AG08395 (cell line): ENCODE measurements around the gene CFAP299.
"Not testable (repeated sequence)": the region's sequence is repeated elsewhere in the genome, so short reads cannot be mapped to it uniquely, and the experiment has no call there.

Source experiments
- DNase-seq: peaks from one replicate; pipeline ENCODE4 v3.0.0; 2012; ENCODE audit warnings: mixed read lengths, low spot score

CFAP299 gene

DNA sequence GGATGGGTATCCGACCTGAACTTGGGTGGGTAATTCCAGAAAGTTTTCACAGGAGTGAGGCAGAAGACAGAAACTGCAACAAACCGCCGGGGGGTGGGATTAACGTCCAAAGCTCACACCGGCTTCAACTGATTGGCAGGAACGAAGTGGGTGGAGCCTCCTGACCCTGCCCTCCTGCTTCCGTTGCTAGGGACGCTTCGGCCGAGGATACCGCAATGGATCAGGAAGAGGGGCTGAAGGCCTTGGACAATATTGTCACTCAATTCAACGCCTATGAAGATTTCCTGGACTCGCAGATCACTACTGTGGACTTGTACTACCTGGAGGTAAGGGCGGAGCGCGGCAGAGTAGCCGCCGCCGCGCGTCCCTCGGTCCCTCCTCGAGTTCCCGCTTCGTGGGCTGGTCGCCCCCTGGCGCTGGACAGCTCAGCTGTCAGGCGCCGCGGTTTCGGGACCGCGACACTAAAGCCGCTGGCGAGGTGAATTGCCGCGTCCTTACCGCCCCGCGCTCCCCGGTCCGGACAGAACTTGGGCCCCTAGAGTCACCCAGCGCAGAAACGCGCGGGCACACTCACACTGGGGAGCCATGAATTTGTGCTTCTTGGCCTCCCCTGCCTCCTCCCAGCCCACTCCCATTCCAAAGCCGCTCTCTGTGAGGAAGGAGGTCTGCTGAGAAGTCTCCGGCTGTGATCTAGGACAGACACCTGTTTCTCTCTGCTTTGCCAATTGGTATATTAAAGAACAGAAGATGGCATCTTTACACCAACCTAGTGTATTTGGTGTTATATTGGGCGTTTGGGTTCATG lies at the start of gene CFAP299:
TSS of gene CFAP299 (plus strand) at position 177 of the 805 bp plus-strand sequence.
- peak; percentile 96 for DNase-seq

DNA sequence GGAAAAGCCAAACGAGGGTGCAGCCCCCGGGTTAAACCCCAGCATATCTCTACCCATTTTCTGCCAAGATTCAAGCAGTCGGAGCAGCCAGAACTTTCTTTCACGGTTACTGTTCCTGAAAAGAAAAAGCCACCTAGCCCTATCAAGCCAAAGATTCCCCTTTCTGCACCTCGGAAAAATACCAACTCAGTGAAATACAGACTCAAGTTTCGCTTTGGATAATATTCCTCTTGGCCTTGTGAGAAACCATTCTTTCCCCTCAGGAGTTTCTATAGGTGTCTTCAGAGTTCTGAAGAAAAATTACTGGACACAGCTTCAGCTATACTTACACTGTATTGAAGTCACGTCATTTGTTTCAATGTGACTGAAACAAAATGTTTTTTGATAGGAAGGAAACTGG lies 49.1 kb upstream of the CFAP299 start:
- DNase-seq: no peak

DNA sequence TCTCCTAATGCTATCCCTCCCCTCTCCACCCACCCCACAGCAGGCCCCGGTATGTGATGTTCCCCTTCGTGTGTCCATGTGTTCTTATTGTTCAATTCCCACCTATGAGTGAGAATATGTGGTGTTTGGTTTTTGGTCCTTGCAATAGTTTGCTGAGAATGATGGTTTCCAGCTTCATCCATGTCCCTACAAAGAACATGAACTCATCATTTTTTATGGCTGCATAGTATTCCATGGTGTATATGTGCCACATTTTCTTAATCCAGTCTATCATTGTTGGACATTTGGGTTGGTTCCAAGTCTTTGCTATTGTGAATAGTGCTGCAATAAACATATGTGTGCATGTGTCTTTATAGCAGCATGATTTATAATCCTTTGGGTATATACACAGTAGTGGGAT lies 44.9 kb upstream of the CFAP299 start:
- not testable (repeated sequence) for DNase-seq

DNA sequence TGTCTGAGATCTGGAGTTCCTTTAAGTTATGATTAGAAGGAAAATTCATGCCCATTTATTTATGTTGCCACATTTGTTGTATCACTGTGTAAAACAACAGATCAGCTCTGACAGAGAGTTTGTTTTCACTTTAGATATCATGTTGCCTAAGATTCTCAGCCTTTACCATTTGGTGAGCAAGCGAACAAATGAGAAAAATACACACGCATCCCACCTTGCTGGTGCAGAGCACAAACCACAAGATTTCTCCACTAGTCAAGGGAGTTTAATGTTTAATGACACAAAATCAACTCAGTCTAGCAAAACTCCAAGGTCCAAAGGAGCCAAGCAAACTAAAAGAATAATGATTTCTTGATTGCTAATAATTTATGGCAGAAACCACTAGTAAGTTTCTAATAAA lies 41.3 kb upstream of the CFAP299 start:
- no peak for DNase-seq

DNA sequence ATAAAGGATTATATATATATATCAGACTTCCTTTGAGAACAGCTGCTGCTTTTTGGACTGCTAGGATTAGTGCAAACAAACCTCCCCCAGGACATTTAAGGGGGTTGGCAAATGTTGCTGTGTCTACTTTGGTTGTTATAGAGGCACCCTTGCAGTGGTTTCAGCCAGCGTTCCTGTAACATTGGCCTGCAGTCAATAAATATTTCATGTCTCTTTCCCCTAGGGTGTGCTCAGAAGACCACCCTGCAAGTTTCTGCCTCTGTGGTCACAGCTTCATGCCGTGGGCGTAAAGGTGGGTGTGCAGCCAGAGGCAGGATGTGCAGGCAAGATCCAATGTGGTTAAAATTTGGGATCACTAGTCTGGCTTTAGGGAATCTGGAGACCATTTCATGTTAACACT lies 40.2 kb upstream of the CFAP299 start:
- DNase-seq: no peak

DNA sequence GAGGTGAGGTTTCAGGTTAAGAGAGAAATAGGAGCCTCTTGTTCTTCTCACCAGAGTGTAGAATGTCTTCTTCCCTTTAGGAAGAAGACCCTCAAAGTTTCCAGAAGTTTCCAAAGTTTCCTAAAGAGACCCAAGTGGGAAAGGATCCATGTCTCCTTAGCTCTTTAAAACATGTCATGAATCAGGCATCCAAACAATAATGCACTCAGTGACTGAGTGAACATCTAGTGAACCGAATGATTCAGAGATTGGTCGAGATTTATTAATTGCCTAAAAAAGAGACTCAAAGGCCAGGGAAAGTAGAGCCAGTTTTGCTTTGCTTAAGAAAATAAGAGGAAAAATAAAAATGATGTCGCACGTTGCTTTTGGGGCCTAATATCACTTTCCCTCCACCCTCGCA lies 39.7 kb upstream of the CFAP299 start:
- DNase-seq: no peak

DNA sequence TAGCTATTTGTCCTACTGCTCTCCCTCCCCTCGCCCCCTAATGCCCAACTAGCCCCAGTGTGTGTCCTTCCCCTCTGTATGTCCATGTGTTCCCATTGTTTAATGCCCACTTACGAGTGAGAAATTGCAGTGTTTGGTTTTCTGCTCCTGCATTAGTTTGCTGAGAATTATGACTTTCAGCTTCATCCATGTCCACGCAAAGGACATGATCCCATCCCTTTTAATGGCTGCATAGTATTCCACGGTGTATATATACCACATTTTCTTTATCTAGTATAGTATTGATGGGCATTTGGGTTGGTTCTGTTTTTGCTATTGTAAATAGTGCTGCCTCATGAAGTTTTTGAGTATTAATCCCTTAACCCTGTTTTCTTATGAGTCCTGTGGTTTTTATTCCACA lies 33.6 kb upstream of the CFAP299 start:
- no peak for DNase-seq

DNA sequence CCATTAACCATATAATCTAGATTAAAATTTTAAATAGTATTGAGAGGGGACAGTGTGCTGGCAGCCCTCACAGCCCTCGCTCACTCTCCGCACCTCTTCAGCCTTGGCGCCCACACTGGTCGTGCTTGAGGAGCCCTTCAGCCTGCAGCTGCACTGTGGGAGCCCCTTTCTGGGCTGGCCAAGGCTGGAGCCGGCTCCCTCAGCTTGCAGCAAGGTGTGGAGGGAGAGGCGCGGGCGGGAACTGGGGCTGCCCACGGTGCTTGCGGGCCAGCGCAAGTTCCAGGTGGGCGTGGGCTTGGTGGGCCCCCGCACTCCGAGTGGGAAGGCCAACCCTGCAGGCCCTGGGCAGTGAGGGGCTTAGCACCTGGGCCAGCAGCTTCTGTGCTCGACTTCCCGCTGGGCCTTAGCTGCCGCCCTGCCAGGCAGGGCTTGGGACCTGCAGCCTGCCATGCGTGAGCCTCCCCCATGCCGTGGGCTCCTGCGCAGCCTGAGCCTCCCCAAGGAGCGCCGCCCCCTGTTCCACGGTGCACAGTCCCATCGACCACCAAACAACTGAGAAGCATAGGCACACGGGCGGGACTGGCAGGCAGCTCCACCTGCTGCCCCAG lies 32.8 kb upstream of the CFAP299 start:
- no peak for DNase-seq

DNA sequence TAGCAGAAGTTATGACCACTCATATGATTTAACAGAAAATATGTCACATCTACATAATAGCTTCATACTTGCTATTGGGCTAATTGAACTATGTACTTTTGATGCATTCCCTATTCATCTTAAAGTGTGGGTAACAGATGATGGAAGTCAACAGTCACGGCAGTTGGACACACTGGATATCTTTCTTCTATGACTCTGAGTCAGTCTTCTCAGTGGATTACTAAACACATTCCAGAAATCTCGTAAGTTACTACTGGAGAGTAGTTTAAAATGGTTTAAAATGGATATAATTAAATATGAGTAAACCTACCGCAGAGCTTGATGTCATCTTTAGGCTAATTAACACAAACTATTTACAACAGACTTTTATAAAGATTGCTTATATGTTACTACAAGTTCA lies 30.1 kb upstream of the CFAP299 start:
- peak; percentile 73 for DNase-seq

DNA sequence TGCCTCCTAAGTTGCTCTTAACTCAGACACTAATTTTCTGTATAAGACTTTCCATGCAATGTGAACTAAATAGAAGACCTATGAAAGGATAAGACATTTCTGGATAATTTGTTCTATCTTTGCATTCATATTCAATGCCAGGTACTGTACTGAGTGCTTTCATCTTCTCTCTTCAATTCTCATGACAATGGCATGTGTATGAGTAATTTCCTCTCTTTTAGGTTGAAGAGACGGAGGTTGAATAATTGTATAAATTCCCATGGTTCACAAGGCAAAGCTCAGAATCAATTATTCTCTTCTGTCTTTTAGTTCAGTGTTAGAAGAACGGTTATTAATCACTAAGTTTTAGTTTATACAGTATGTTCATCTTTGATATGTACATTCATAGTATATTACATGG lies 29.3 kb upstream of the CFAP299 start:
- DNase-seq: no peak

DNA sequence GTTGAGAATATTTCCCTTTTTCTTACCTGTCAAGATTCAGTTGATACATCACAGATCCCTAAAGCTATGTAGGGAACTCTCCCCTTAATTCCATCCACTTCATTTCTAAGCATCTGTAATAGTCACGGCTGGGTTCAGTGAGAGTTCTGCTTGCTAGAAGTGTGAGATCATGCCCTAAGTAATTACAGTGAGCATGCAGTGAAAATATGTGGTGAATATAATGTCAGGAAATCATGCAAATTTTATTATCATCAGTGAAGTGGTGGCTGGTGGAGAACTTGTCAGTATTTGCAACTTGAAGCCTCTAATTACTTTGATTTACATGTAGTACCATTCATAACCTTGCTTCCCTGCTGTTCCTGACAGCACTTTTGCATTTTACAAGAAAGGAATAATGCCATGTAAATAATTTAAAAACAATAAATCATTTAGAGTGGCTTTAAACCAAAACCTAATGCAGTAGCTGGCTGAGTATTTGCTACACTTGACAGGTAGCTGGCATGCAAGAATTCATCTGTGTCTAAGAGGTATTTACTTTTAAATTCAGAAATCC lies 28.3 kb upstream of the CFAP299 start:
- peak; percentile 40 for DNase-seq

DNA sequence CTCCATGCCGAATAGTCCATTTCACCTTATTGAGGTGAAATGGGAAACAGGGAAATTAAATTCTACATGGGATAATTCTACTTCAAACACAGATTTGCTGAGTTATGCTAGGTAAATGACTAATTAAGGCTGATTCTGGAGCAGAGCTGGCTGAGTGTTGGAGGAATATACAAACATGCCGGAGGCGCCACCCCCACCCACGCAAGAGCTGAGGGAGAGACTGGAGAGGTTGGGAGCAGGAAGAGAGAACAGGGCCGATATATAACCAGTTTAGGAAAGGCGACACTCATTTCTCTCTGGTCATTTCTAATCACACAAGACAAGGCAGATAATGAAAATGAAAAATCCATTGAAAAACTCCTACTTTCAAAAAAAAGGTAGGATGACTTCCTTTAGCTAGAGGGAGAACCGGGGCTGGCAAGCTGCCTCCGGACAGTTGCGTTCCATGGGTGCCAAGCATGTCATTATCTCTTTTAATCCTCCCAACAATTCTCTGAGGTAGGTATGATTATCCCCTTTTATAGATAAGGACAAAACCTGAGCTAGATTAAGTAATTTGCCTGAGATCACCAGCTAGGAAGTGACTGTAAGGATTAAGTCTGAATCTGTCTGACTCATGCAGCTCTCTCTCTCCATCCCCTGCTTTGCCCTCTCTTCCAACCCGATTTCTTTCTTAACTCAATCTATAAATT lies 27.6 kb upstream of the CFAP299 start:
- peak; percentile 42 for DNase-seq

DNA sequence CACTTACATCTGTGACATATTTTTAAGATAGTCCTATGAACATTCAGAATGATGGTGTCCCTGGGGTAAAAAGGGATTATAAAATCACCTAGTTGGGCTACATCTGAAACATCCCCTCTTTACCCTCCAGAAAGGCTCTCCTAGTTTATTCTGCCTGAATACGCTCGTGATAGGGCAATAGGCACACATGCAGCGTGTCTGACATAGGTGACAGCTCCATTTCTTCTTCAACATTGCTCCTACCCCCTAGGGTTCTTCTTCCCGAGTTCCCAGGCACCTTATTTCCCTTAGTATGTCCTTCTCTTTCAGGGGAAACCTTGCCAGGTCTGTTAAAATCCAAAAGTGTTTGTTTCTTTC lies 27.1 kb upstream of the CFAP299 start:
- no peak for DNase-seq

DNA sequence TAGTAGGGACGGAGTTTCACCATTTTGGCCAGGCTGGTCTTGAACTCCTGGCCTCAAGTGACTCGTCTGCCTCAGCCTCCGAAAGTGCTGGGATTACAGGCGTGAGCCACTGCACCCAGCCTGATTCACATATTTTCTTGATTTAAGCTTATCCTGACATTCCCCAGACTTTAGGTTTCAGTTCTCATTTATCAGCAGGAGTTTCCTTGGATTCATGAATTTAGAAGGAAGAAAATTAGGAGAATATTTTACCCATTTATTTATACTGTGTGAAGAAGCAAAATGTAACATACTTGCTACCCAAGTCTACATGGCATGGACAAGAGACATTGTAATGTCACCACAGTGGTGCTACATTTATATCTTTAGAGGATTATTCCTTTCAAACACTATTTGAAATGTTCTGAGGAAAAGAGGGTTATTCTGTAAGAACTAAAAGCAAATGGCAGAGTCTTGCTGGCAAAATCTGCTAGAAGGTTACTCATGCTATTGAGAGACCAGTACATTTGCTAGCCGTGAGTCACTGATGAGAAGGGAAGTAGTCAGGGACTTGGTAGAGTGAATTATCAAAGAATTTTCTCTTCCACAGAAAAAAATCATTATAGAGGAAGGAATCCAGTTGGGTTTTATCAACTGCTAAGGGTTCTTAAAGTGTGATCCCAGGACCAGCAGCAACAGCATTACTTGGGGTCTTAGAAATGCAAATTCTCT lies 26.1 kb upstream of the CFAP299 start:
- DNase-seq: peak; percentile 88

DNA sequence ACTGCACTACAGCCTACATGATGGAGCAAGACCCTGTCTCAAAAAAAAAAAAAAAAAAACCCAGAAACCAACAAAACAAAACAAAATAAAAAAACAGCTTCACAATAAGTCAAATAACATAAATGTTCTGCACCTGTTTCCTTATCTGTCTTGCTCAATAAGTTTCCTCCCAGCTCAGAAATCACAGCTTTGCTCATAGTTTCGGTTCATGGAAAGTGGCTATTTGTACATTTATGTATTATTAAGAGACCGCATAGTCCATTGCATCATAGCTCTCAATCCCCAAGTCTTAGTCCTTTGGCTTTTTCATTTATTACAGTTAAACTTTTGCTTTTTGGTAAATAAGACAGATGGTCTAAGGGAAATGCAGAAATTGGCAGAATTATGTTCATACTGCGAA lies 24.4 kb upstream of the CFAP299 start:
- no peak for DNase-seq

DNA sequence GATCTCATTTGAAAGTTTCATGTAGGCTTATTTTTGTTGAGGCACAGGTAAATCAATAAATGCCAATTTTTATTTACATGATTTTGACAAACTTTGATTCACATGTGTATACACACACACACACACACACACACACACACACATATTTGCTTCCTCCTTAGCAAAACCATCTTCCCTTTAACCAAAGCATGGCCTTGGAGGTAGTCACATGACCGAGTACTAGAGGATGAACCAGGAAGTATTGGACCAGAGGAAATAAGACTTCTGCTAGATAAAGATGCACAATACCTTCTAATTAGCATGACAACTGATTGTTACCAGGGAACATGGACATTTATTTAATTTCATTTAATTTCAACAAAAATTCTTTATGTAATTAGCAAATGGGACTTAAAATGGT lies 23.4 kb upstream of the CFAP299 start:
- no peak for DNase-seq

DNA sequence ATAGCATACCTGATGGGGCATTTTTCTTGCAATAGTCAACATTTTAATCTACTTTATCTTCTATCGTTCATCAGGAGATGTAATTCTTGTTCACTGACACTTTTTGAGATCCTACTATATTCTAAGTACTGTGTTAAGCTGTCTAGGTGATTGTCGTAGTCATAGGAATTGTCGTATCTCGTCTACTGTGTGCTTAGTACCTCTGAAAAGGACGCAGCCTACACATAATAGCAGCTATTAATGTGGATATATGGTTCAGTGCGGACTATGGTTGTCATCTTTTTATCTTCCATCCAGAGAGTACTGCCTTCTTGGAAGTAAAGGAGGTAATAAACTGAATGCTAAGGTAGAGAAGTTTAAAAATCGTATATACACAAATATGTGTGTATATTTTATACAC lies 21.9 kb upstream of the CFAP299 start:
- DNase-seq: no peak

DNA sequence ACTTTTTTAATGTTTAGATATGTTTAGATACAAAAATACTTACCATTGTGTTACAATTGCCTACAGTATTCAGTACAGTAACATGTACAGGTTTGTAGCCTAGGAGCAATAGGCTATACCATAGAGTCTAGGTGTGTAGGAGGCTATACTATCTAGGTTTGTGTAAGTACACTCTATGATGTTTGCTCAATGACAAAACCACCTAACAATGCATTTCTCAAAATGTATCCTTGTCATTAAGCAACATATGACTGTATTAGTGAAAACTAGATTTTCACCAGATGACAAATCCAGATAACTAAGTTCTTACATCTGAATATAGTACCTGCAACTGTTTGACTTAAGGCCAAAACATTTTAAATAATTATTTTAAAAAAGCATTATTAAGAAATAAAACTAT lies 19.7 kb upstream of the CFAP299 start:
- not testable (repeated sequence) for DNase-seq

DNA sequence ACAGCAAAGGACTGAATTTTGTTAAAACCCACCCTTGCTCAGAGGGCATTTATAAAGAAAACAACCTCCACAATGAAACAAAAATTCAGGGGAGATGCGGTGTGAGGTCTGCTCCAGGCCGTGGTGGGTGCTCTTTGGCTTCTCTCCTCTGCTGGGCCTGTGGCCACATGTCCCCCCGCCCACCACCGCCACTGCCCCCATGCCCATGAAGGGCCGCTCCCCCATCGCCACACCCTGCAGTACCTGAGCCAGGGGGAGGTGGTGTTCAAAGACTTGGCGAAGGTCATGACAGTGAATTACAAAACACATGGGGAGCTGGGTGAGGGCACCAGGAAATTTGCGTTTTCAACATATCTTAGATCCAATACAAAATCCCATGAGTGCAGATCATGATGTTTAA lies 14.2 kb upstream of the CFAP299 start:
- DNase-seq: no peak

DNA sequence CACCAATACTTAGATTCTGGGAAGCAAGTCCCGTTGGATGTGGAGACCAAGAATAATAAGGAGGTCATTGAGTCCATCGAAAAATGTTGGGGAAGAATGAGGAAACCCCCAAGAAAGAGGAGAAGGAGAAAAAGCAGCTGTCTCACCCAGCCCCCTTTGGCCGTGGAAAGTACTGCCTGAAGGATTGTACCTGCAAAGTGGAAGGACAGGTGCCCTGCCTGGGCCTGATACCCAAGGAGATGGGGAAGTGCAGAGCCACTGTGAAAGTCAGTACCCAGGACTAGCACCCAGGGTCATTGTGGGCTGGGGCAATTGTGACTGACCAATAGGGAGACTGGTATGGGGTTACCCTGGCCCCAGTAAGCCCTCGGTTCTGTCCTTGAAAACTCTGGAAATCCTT lies 13.8 kb upstream of the CFAP299 start:
- DNase-seq: no peak

DNA sequence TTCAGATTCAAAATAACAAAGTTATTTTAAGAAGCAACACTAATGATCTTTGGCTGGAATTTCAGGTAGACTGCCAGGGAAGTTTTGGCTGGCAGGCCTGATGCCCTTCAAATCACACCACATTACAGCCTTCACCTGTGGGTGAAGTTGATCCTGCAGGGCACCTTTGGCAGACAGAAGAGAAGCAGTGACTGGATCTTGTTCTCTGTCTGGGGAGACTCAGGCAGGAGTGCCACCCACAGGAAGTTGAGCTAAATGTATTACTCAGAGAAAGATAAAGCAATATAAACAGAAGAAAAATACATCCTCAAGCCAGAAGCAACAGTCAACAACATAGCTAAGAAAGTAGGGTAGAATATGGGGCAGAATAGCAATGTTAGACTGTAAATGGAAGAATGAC lies 12.8 kb upstream of the CFAP299 start:
- peak; percentile 64 for DNase-seq

DNA sequence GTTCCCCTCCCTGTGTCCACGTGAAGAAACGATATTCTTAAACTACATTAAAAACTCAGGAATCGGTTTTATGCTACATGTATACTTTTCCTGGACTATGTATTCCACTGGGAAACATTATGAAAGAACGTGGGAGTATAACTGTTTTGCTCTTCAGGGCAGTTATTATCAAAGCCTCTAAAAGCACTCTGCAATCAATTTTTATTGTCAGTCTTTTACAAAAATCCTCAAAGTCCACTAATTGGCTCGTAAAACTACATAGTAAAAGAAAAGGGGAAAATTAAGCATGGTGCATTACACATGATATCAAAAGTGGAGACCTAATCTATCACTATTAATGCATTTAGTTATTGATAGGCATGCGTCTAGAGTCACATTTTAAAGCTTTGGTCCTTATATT lies 11.4 kb upstream of the CFAP299 start:
- no peak for DNase-seq
